ENCODE measurements around the gene GLT8D2.

GLT8D2 gene

GRCh38 chr12:104049903-104050356 lies at the start of gene GLT8D2:
Gene GLT8D2, minus strand, starts transcription at chr12:104050187. Its CDS starts 30,539 bp downstream, at chr12:104019648.
- Histone ChIP-seq H4K20me1 (ENCODE audit: insufficient read depth, low read length) (no peaks in the 10 kb centered on the region), H3K9ac (ENCODE audit: low read length) (no peak within 1 kb of the TSS), H3K27ac (ENCODE audit: low read length) (no peak within 1 kb of the TSS), H3K4me3 (ENCODE audit: low read length) (no peak within 1 kb of the TSS), H3K27me3 (ENCODE audit: low read depth, low read length) (peaks cover 11% of the 10 kb centered on the region; the same call in 1 of the 2 replicates), H3K36me3 (replicated peaks; ENCODE audit: low read depth, low read length) (no peaks in the 10 kb centered on the region), H2AFZ (ENCODE audit: low read depth, low read length) (no peak within 1 kb of the TSS), H3K4me1 (ENCODE audit: low read length) (peaks cover 6% of the 10 kb centered on the region), H3K79me2 (ENCODE audit: low read length) (no peaks in the 10 kb centered on the region), H3K4me2 (ENCODE audit: low read length) (no peak within 1 kb of the TSS), H3K9me3 (ENCODE audit: insufficient read depth, low read length) (no peaks in the 10 kb centered on the region)
- TF ChIP-seq, protein P1, sequence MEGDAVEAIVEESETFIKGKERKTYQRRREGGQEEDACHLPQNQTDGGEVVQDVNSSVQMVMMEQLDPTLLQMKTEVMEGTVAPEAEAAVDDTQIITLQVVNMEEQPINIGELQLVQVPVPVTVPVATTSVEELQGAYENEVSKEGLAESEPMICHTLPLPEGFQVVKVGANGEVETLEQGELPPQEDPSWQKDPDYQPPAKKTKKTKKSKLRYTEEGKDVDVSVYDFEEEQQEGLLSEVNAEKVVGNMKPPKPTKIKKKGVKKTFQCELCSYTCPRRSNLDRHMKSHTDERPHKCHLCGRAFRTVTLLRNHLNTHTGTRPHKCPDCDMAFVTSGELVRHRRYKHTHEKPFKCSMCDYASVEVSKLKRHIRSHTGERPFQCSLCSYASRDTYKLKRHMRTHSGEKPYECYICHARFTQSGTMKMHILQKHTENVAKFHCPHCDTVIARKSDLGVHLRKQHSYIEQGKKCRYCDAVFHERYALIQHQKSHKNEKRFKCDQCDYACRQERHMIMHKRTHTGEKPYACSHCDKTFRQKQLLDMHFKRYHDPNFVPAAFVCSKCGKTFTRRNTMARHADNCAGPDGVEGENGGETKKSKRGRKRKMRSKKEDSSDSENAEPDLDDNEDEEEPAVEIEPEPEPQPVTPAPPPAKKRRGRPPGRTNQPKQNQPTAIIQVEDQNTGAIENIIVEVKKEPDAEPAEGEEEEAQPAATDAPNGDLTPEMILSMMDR (IDR thresholded peaks at IDR 0.05; ENCODE audit: low read depth, low read length), result no peak
- no peak for TF ChIP-seq EZH2phosphoT487 (IDR thresholded peaks at IDR 0.05; ENCODE audit: low read depth)

GRCh38 chr12:104097954-104098353 lies 48.0 kb upstream of the GLT8D2 start:
- Histone ChIP-seq H4K20me1 (ENCODE audit: insufficient read depth, low read length) (no peaks in the 10 kb centered on the region), H3K9ac (ENCODE audit: low read length) (no peak overlapping the region), H3K4me3 (ENCODE audit: low read length) (no peak overlapping the region), H3K79me2 (ENCODE audit: low read length) (no peaks in the 10 kb centered on the region), H3K27me3 (ENCODE audit: low read depth, low read length) (no peaks in the 10 kb centered on the region), H3K4me1 (ENCODE audit: low read length) (no peaks in the 10 kb centered on the region), H2AFZ (ENCODE audit: low read depth, low read length) (no peak overlapping the region), H3K9me3 (ENCODE audit: insufficient read depth, low read length) (no peaks in the 10 kb centered on the region), H3K36me3 (replicated peaks; ENCODE audit: low read depth, low read length) (no peaks in the 10 kb centered on the region), H3K4me2 (ENCODE audit: low read length) (no peak overlapping the region), H3K27ac (ENCODE audit: low read length) (no peak overlapping the region)
- TF ChIP-seq EZH2phosphoT487 (IDR thresholded peaks at IDR 0.05; ENCODE audit: low read depth), result no peak
- TF ChIP-seq, protein P1 (IDR thresholded peaks at IDR 0.05; ENCODE audit: low read depth, low read length), result no peak

- no peaks in the 10 kb centered on the region for H3K27me3 ChIP-seq (ENCODE audit: low read depth, low read length)
- no peaks in the 10 kb centered on the region for H3K36me3 ChIP-seq (replicated peaks; ENCODE audit: low read depth, low read length)
- no peaks in the 10 kb centered on the region for H3K79me2 ChIP-seq (ENCODE audit: low read length)
- no peak overlapping the region for H3K9ac ChIP-seq (ENCODE audit: low read length)
- TF ChIP-seq, protein P1 (IDR thresholded peaks at IDR 0.05; ENCODE audit: low read depth, low read length), result no peak
- no peak for TF ChIP-seq EZH2phosphoT487 (IDR thresholded peaks at IDR 0.05; ENCODE audit: low read depth)
- no peaks in the 10 kb centered on the region for H4K20me1 ChIP-seq (ENCODE audit: insufficient read depth, low read length)
- H2AFZ ChIP-seq (ENCODE audit: low read depth, low read length), result no peak overlapping the region
- H3K9me3 ChIP-seq (ENCODE audit: insufficient read depth, low read length), result no peaks in the 10 kb centered on the region
- H3K4me3 ChIP-seq (ENCODE audit: low read length), result no peak overlapping the region
- H3K27ac ChIP-seq (ENCODE audit: low read length), result no peak overlapping the region
- H3K4me2 ChIP-seq (ENCODE audit: low read length), result no peak overlapping the region
- H3K4me1 ChIP-seq (ENCODE audit: low read length), result no peaks in the 10 kb centered on the region
Measured at GRCh38 chr12:104095289-104095688, 45.3 kb upstream of the GLT8D2 start.

DNA sequence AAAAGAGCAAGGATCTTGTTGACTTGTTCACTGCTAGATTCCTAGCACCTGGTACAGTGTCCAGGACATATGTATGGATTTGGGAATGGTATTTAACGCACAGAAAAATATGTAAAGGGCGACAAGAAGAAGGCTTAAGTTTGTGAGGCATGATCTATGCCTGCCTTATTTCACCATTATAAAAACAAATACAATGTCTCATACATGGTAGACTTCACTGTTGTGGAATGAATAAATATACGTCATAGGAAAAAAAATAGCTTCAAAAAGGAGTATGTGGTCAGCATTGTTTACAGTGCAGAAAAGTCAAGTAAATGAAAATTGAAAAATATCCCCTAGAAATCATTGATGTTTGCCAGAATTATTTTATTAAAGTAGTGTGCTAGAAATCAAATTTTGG lies 44.3 kb upstream of the GLT8D2 start:
- H3K4me3 ChIP-seq (ENCODE audit: low read length), result no peak overlapping the region
- no peaks in the 10 kb centered on the region for H3K27me3 ChIP-seq (ENCODE audit: low read depth, low read length)
- TF ChIP-seq, protein P1 (IDR thresholded peaks at IDR 0.05; ENCODE audit: low read depth, low read length), result no peak
- no peak for TF ChIP-seq EZH2phosphoT487 (IDR thresholded peaks at IDR 0.05; ENCODE audit: low read depth)
- H3K4me2 ChIP-seq (ENCODE audit: low read length), result no peak overlapping the region
- no peaks in the 10 kb centered on the region for H3K9me3 ChIP-seq (ENCODE audit: insufficient read depth, low read length)
- H3K36me3 ChIP-seq (replicated peaks; ENCODE audit: low read depth, low read length), result no peaks in the 10 kb centered on the region
- H3K27ac ChIP-seq (ENCODE audit: low read length), result no peak overlapping the region
- H2AFZ ChIP-seq (ENCODE audit: low read depth, low read length), result no peak overlapping the region
- H3K9ac ChIP-seq (ENCODE audit: low read length), result no peak overlapping the region
- no peaks in the 10 kb centered on the region for H4K20me1 ChIP-seq (ENCODE audit: insufficient read depth, low read length)
- no peaks in the 10 kb centered on the region for H3K79me2 ChIP-seq (ENCODE audit: low read length)
- no peaks in the 10 kb centered on the region for H3K4me1 ChIP-seq (ENCODE audit: low read length)
